CD4-positive, alpha-beta T cell (primary cell): ENCODE measurements around the gene MICAL3. TPM values are rescaled to one million over a fixed set of nuclear protein-coding genes. Genes with fewer than 3 reads are reported as not detected.

Experiments used
- ATAC-seq: fragments of 200-7000 bp; cut with Tn5 transposase; one replicate; pipeline ENCODE4 v1.10.0; 2022; ENCODE audit warnings: mild to moderate bottlenecking; ENCODE audit not compliant: poor library complexity
- CTCF ChIA-PET: fragments of 350-600 bp; sonication (Branson Sonifier 250); formaldehyde crosslinking; loops from one replicate; lab custom pipeline; 2021; ENCODE audit warnings: antibody characterized with exemption, inconsistent platforms; lab: Charles Lee
- POLR2A ChIA-PET: fragments of 350-600 bp; sonication (Branson Sonifier 250); formaldehyde crosslinking; loops from one replicate; lab custom pipeline; 2021; ENCODE audit warnings: antibody characterized with exemption, inconsistent platforms; lab: Charles Lee
- DNase-seq, 14 experiments: peaks; one replicate each; pipeline ENCODE4 v3.0.0-alpha.2; 2013 to 2020; ENCODE audit warnings: mixed read lengths in 2 of 14
- H3K27ac ChIP-seq, 2 donors: one replicate each; pipeline versions ENCODE4 v1.5.1 to v1.7.0; 2013; ENCODE audit warnings: low read length in 2 of 2, low read depth in 1 of 2, mild to moderate bottlenecking in 1 of 2
- H3K27me3 ChIP-seq, 2 experiments: 1 replicate in 1 of 2; 2 replicates in 1 of 2; pipeline versions ENCODE4 v1.6.1 to v1.7.0; 2013; ENCODE audit warnings: low read length in 2 of 2, control low read depth in 1 of 2, mild to moderate bottlenecking in 1 of 2, moderate library complexity in 1 of 2; ENCODE audit not compliant: insufficient read depth in 2 of 2, control insufficient read depth in 1 of 2
- H3K36me3 ChIP-seq: one replicate; pipeline ENCODE4 v1.6.1; 2013; ENCODE audit warnings: low read length, control low read depth; ENCODE audit not compliant: insufficient read depth
- H3K4me1 ChIP-seq: one replicate; pipeline ENCODE4 v1.6.1; 2013; ENCODE audit warnings: low read length, control low read depth; ENCODE audit not compliant: insufficient read depth
- H3K4me3 ChIP-seq: one replicate; pipeline ENCODE4 v1.5.1; 2013; ENCODE audit warnings: mild to moderate bottlenecking, low read length, moderate library complexity
- H3K9me3 ChIP-seq, 2 experiments: 1 replicate in 1 of 2; 2 replicates in 1 of 2; pipeline versions ENCODE4 v1.6.1 to v1.7.0; 2013; ENCODE audit warnings: low read length in 2 of 2, mild to moderate bottlenecking in 2 of 2, control low read depth in 1 of 2, moderate library complexity in 1 of 2; ENCODE audit not compliant: control insufficient read depth in 1 of 2, insufficient read depth in 1 of 2
- H3K27ac Mint-ChIP-seq: one replicate; pipeline ENCODE4 v1.8.0; 2020; ENCODE audit warnings: mixed read lengths
- H3K27me3 Mint-ChIP-seq: one replicate; pipeline ENCODE4 v1.8.0; 2021; ENCODE audit warnings: mixed read lengths
- H3K36me3 Mint-ChIP-seq: one replicate; pipeline ENCODE4 v1.8.0; 2021; ENCODE audit warnings: low read depth, mixed read lengths
- H3K4me1 Mint-ChIP-seq: one replicate; pipeline ENCODE4 v1.8.0; 2021; ENCODE audit warnings: low read depth, mixed read lengths
- H3K4me3 Mint-ChIP-seq: one replicate; pipeline ENCODE4 v1.8.0; 2020; ENCODE audit warnings: mild to moderate bottlenecking, mixed read lengths
- H3K9me3 Mint-ChIP-seq: one replicate; pipeline ENCODE4 v1.8.0; 2020; ENCODE audit warnings: mixed read lengths
- intact Hi-C, 2 experiments: fragments of 100-400 bp; cut with DNase I in 1 of 2; cut with micrococcal nuclease in 1 of 2; formaldehyde crosslinking; loops; one replicate each; pipeline versions ENCODE4 v1.15.1 to v1.9.0; 2023 to 2025; cut with DNase I, micrococcal nuclease
- total RNA-seq, 174 experiments: library from RNA in 2 of 174; stranded (reverse) in 2 of 174; gene quantifications; one replicate each; pipeline ENCODE4 v1.2.3 and lab custom pipeline; 2021 to 2026
- TF ChIP-seq, protein P1 (sequence below): fragments of 200-600 bp; IDR thresholded peaks from one replicate; pipeline ENCODE4 v1.8.0; 2022; ENCODE audit warnings: antibody characterized with exemption, mild to moderate bottlenecking

MICAL3 gene
- total RNA-seq, 2 experiments from 2014 or later: 9.4 to 9.9 TPM

DNA sequence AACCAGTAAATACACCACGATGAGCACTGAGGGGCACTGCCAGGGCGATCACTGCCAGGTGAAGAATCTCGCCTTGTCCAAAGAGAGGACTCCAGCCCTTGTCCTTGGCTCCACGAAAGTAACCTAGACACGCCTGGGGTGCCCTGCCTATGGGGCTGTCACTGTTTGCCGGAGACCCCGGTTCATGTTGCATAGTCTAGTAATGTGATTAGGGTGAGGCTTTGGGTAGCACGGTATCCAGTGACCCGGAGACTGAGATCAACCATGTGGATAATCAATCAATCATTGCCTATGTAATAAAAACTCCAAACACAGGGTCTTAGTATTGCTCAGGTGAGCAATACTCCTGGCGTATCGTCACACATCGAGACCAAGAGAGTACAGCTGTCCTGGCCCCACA is 190.9 kb downstream of the MICAL3 start:
- TF ChIP-seq, protein P1, sequence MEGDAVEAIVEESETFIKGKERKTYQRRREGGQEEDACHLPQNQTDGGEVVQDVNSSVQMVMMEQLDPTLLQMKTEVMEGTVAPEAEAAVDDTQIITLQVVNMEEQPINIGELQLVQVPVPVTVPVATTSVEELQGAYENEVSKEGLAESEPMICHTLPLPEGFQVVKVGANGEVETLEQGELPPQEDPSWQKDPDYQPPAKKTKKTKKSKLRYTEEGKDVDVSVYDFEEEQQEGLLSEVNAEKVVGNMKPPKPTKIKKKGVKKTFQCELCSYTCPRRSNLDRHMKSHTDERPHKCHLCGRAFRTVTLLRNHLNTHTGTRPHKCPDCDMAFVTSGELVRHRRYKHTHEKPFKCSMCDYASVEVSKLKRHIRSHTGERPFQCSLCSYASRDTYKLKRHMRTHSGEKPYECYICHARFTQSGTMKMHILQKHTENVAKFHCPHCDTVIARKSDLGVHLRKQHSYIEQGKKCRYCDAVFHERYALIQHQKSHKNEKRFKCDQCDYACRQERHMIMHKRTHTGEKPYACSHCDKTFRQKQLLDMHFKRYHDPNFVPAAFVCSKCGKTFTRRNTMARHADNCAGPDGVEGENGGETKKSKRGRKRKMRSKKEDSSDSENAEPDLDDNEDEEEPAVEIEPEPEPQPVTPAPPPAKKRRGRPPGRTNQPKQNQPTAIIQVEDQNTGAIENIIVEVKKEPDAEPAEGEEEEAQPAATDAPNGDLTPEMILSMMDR: no peak
- Histone ChIP-seq H3K27me3 (no peaks in the 10 kb centered on the region), H3K4me3 (no peak overlapping the region), H3K9me3 (no peaks in the 10 kb centered on the region), H3K27ac (no peak overlapping the region), H3K4me1 (peaks cover 8% of the 10 kb centered on the region), H3K36me3 (peaks cover 5% of the 10 kb centered on the region)
- ChIA-PET CTCF (interaction anchor here (1.3 kb wide), 1 partner anchor 243 kb away, joined by 3 read pairs; no protein-coding TSS in a partner anchor), POLR2A (no interaction called here)
- ATAC-seq (no peak), DNase-seq (no peak)
- intact Hi-C loops: loop anchor here in 1 of 2 experiments (5.0 kb wide), 1 partner anchor 319 kb away; the partner anchor contains the start of gene USP18
- Mint-ChIP-seq H3K36me3 (peaks cover 6% of the 10 kb centered on the region), H3K27me3 (no peaks in the 10 kb centered on the region), H3K4me1 (peaks cover 8% of the 10 kb centered on the region), H3K4me3 (no peak overlapping the region), H3K9me3 (no peaks in the 10 kb centered on the region), H3K27ac (no peak overlapping the region)

DNA sequence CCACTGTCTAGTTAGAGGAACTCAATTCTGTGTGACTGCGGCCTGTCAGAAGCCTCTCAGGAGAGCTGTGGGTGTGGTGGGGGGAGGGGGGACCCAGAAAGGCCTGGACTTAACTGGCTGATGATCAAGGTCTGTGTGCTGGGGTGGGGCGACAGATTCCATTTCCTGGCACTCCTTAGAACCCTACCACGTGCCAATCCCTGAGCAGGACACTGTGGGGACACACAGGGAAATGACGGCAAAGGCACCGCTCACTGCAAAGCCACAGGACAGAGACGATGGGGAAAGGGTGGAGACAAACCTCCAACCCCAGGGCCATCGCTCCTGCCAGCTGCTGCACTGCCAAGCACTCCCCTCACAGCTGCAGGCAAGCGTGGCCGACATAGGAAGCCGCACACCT is 191.7 kb downstream of the MICAL3 start:
- Histone ChIP-seq H3K9me3 (no peaks in the 10 kb centered on the region), H3K4me1 (peaks cover 8% of the 10 kb centered on the region), H3K36me3 (peaks cover 4% of the 10 kb centered on the region), H3K4me3 (no peak overlapping the region), H3K27me3 (no peaks in the 10 kb centered on the region), H3K27ac (no peak overlapping the region)
- DNase-seq (no peak), ATAC-seq (no peak)
- Mint-ChIP-seq H3K9me3 (no peaks in the 10 kb centered on the region), H3K36me3 (peaks cover 6% of the 10 kb centered on the region), H3K4me1 (peaks cover 8% of the 10 kb centered on the region), H3K27me3 (no peaks in the 10 kb centered on the region), H3K27ac (no peak overlapping the region), H3K4me3 (no peak overlapping the region)
- intact Hi-C loops: loop anchor here in 1 of 2 experiments (5.0 kb wide), 1 partner anchor 320 kb away; the partner anchor contains the start of gene USP18
- CTCF ChIA-PET: interaction anchor here (1.3 to 4.7 kb wide), 2 partner anchors 243 to 244 kb away, joined by 3 to 50 read pairs; partner anchors contain the start of gene PEX26
- POLR2A ChIA-PET: interaction anchor here (0.7 kb wide), 1 partner anchor 241 kb away, joined by 3 read pairs; no protein-coding TSS in a partner anchor
- TF ChIP-seq, protein P1: no peak

DNA sequence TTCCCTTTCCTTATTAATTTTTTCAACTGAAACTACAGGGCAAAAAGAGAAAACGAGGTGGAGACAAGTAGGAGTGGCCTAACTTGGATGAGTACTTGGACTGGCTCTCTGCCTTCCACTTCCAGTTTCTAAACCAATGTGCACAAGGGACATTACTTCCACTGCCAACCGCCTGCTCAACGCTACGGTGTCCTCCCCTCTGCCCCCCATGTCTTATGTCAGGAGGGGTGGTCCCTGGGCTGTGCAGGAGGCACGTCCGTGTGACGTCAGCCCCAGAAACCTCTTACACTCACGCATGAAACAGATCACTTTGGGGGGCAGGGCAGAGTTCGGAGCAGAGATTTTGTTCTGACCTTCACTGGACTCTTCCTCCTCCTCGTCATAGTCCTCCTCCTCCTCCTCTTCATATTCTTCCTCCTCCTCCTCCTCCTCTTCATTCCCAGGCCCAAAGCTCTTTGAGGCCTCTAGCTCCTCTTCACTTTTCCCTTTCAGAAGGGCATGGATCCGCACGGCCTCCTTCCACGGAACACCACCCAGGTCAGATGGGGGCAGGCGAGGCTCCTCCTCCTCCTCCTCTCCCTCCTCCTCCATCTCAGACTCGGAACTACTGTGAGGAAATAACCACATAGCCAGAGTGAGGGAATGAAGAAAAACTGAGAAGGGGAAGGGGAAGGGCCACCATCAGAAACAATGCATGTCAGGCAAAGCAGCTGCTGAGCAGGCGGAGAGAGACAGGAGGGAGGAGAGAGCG is 192.7 kb downstream of the MICAL3 start:
- no peak overlapping the region for H3K4me3 ChIP-seq
- no peaks in the 10 kb centered on the region for H3K9me3 Mint-ChIP-seq
- peaks cover 4% of the 10 kb centered on the region for H3K36me3 ChIP-seq
- no peak overlapping the region for H3K27ac Mint-ChIP-seq
- H3K4me1 ChIP-seq: peaks cover 8% of the 10 kb centered on the region
- intact Hi-C loops: loop anchor here in 1 of 2 experiments (5.0 kb wide), 1 partner anchor 321 kb away; the partner anchor contains the start of gene USP18
- H3K36me3 Mint-ChIP-seq: peaks cover 6% of the 10 kb centered on the region
- no peak overlapping the region for H3K4me3 Mint-ChIP-seq
- H3K9me3 ChIP-seq: no peaks in the 10 kb centered on the region
- TF ChIP-seq, protein P1: no peak
- H3K27me3 Mint-ChIP-seq: no peaks in the 10 kb centered on the region
- ATAC-seq: no peak
- peaks cover 8% of the 10 kb centered on the region for H3K4me1 Mint-ChIP-seq
- no peaks in the 10 kb centered on the region for H3K27me3 ChIP-seq
- ChIA-PET CTCF (interaction anchor here (3.2 to 4.7 kb wide), 2 partner anchors 193 to 244 kb away, joined by 16 to 50 read pairs; partner anchors contain the start of genes MICAL3 and PEX26), POLR2A (interaction anchor here (0.7 to 1.1 kb wide), 2 partner anchors 242 to 244 kb away, joined by 3 to 4 read pairs; no protein-coding TSS in a partner anchor)
- no peak overlapping the region for H3K27ac ChIP-seq
- no peak for DNase-seq
